ENCODE measurements around the gene PRKCZ. TPM values are rescaled to one million over a fixed set of nuclear protein-coding genes. Genes with fewer than 3 reads are reported as not detected.

Gene PRKCZ
- total RNA-seq: 1 to 10 TPM; 6.8 to 7.0 TPM

DNA sequence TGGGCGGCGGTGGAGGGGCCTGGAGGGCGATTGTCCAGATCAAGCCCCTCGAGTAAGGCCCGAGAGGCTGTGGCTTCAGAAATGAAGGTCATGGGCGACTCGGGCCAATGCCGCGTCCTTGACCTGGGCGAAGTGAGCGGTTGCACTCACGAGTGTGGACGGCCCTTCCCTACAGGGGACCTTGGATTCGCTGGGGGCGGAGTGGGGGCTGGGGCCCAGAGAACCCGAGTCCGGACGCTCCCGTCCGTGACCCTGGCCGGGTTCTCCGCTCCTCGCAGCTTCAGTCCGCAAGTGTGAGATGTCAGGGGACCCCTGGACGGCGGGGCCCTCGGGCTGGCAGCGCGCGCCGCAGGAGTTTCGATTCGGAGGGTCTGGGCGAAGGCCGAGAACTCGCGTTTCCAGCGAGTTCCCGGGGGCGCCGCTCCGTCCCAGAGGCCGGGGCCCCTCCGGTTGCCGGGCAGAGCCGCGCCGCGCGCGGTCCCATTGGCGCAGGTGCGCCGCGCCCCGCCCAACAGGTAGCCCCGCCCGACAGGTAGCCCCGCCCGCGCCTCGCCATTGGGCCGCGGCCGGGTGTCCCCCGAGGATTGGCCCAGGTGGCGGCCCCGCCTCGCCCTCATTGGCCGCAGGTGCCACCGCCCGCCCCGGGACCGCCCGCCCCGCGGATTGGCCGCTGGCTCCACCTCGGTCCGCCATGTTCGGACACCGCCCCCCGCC is at the start of gene PRKCZ:
Gene PRKCZ (plus strand): TSS at position 694 of the 714 bp plus-strand sequence. CDS start 220 bp downstream, outside the sequence.
- no peaks in the 10 kb centered on the region for H3K9me3 Mint-ChIP-seq
- CTCF ChIA-PET: interaction anchor here (0.7 kb wide), 2 partner anchors 90 to 267 kb away, joined by 3 to 4 read pairs; no protein-coding TSS in a partner anchor
- H3K27me3 Mint-ChIP-seq (ENCODE audit: low read depth): peaks cover 12% of the 10 kb centered on the region
- peak; percentile 93 for DNase-seq
- no peaks in the 10 kb centered on the region for H3K36me3 Mint-ChIP-seq (ENCODE audit: low read depth)
- intact Hi-C loops (cut with micrococcal nuclease): loop anchor here (5.0 to 10.0 kb wide), 2 partner anchors 82 to 265 kb away; no protein-coding TSS in a partner anchor
- H3K27ac Mint-ChIP-seq: no peak within 1 kb of the TSS
- peak within 1 kb of the TSS; percentile 73 for H3K4me3 Mint-ChIP-seq
- H3K4me1 Mint-ChIP-seq (ENCODE audit: low read depth): peaks cover 17% of the 10 kb centered on the region

DNA sequence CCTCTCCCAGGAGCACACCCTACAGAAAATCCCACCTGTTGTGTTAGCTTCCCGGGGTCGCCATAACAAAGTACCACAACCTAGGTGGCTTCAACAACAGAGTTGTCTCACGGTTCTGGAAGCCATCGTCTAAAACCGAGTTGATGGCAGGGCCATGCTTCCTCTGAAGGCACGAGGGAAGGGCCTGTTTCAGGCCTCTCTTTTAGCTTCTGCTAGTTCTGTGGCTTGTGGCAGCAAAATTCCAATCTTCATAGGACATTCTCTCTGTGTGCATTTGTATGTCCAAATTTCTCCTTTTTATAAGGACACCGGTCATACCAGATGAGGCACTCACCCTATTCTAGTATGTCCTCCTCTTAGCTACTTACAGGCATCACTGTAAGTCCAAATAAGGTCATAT is 49.8 kb upstream of the PRKCZ start:
- H3K4me3 Mint-ChIP-seq: no peak overlapping the region
- intact Hi-C loops (cut with micrococcal nuclease): no loop called here
- H3K27me3 Mint-ChIP-seq (ENCODE audit: low read depth): peaks cover 45% of the 10 kb centered on the region
- H3K27ac Mint-ChIP-seq: no peak overlapping the region
- no peaks in the 10 kb centered on the region for H3K36me3 Mint-ChIP-seq (ENCODE audit: low read depth)
- CTCF ChIA-PET: no interaction called here
- peaks cover 7% of the 10 kb centered on the region for H3K4me1 Mint-ChIP-seq (ENCODE audit: low read depth)
- no peaks in the 10 kb centered on the region for H3K9me3 Mint-ChIP-seq
- no peak for DNase-seq

DNA sequence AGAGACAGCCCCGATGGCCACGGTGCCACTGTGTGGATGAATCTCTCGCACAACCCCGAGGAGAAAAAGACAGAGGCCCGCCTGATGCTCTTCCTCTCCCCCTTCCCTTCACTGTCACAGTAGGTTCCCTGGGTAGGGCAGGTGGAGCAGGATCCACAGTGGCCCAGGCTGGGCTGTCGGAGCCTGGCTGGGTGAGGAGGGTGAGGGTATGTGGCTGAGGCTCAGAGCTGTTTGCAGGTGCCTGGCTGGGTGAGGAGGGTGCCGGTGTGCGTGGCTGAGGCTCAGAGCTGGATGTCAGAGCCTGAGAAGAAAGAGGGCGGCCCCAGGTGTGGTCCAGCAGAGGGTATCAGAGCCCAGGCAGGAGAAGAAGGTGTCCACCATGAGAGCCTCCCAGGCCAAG is 49.4 kb upstream of the PRKCZ start:
- Mint-ChIP-seq H3K27ac (no peak overlapping the region), H3K27me3 (ENCODE audit: low read depth) (peaks cover 45% of the 10 kb centered on the region), H3K4me3 (no peak overlapping the region), H3K4me1 (ENCODE audit: low read depth) (peaks cover 7% of the 10 kb centered on the region), H3K9me3 (no peaks in the 10 kb centered on the region), H3K36me3 (ENCODE audit: low read depth) (no peaks in the 10 kb centered on the region)
- CTCF ChIA-PET: no interaction called here
- no peak for DNase-seq
- intact Hi-C loops (cut with micrococcal nuclease): no loop called here

DNA sequence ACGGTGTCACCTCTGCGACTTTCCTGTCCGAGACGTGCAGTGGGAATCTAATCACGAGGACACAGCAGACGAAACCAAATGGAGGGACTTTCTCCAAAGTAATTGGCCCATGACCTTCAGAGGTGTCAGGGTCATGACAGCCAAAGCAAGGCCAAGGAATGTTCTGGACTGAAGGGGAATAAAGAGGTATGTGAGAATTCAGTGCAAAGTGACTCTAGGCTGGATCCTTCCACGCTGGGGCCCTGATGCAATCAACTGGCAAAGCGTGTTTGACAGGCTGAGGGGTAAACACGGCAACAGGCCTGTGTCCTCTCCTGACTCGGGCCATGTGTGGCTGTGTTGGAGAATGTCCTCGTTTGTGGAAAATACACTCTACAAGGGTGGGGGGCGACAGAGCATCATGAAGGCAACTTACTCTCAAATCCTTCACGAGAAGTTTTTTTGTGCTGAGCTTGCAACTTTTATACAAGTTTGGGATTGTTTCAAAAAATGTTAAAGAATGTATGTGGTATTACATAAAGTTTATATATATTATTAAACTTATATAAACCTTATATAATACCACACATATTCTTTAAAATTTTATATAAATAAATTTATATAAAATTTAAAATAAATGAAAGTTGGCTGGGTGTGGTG is 48.3 kb upstream of the PRKCZ start:
- no peak for DNase-seq
- intact Hi-C loops (cut with micrococcal nuclease): no loop called here
- CTCF ChIA-PET: interaction anchor here (0.9 kb wide), 1 partner anchor 43 kb away, joined by 3 read pairs; no protein-coding TSS in a partner anchor
- peaks cover 43% of the 10 kb centered on the region for H3K27me3 Mint-ChIP-seq (ENCODE audit: low read depth)
- no peaks in the 10 kb centered on the region for H3K36me3 Mint-ChIP-seq (ENCODE audit: low read depth)
- H3K27ac Mint-ChIP-seq: no peak overlapping the region
- H3K4me1 Mint-ChIP-seq (ENCODE audit: low read depth): peaks cover 2% of the 10 kb centered on the region
- no peak overlapping the region for H3K4me3 Mint-ChIP-seq
- H3K9me3 Mint-ChIP-seq: no peaks in the 10 kb centered on the region

DNA sequence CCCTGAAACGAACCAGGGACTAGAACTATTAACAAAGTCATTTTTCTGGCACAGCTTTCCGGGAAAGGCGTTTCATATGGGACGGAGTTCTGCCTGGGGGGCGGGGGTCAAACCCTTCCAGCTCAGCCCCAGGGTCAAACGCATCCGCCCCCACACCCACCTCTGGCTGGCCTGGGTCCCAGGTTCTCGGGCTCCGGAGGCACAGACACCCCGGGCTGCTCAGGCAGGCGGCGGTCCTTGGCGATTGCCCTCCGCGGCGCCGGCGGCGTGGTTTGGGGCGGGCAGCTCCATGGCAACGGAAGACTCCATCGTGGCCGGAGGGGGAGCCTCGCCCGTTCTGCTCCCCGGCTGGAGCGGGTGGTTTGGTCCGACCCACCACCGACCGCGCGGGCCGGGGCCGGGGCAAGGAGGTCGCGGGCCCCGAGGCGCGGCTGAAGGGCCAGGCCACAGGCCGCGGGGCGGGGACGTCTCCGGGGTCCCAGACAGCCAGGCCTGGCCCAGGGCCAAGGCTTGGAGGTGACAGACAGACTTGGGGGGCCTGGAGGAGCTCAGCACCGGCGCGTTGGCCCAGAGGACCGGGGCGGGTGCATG is 46.6 kb upstream of the PRKCZ start, which contains the start of gene CFAP74:
Gene CFAP74 (minus strand): TSS at position 246 of the 591 bp plus-strand sequence. CDS start 12,830 bp downstream, outside the sequence.
- Mint-ChIP-seq H3K27ac (no peak within 1 kb of the TSS), H3K9me3 (no peaks in the 10 kb centered on the region), H3K36me3 (ENCODE audit: low read depth) (no peaks in the 10 kb centered on the region), H3K27me3 (ENCODE audit: low read depth) (peaks cover 40% of the 10 kb centered on the region), H3K4me3 (no peak within 1 kb of the TSS), H3K4me1 (ENCODE audit: low read depth) (peaks cover 2% of the 10 kb centered on the region)
- intact Hi-C loops (cut with micrococcal nuclease): no loop called here
- no peak for DNase-seq
- CTCF ChIA-PET: interaction anchor here (1.1 to 1.2 kb wide), 2 partner anchors 10 to 41 kb away, joined by 3 to 8 read pairs; no protein-coding TSS in a partner anchor

DNA sequence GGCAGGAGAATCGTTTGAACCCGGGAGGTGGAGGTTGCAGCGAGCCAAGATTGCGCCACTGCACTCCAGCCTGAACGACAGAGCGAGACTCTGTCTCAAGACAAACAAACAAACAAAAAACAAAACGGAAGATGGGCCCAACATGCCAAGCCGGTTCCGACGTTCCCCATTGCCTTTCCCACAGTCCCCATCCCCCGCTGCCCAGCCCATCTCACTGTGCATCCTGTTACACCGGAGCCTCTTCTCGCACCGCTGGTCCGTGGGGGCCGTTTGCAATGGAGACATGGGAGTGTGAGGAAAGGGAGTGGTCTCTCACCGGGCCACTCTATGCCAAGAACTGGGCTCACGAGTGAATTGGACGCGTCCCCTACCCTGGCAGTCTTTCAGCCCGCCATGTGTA is 45.4 kb upstream of the PRKCZ start:
- no peak overlapping the region for H3K27ac Mint-ChIP-seq
- CTCF ChIA-PET: interaction anchor here (1.4 kb wide), 1 partner anchor 44 kb away, joined by 3 read pairs; no protein-coding TSS in a partner anchor
- H3K27me3 Mint-ChIP-seq (ENCODE audit: low read depth): peaks cover 35% of the 10 kb centered on the region
- no peaks in the 10 kb centered on the region for H3K9me3 Mint-ChIP-seq
- H3K36me3 Mint-ChIP-seq (ENCODE audit: low read depth): no peaks in the 10 kb centered on the region
- DNase-seq: no peak
- H3K4me3 Mint-ChIP-seq: no peak overlapping the region
- peaks cover 2% of the 10 kb centered on the region for H3K4me1 Mint-ChIP-seq (ENCODE audit: low read depth)
- intact Hi-C loops (cut with micrococcal nuclease): no loop called here

DNA sequence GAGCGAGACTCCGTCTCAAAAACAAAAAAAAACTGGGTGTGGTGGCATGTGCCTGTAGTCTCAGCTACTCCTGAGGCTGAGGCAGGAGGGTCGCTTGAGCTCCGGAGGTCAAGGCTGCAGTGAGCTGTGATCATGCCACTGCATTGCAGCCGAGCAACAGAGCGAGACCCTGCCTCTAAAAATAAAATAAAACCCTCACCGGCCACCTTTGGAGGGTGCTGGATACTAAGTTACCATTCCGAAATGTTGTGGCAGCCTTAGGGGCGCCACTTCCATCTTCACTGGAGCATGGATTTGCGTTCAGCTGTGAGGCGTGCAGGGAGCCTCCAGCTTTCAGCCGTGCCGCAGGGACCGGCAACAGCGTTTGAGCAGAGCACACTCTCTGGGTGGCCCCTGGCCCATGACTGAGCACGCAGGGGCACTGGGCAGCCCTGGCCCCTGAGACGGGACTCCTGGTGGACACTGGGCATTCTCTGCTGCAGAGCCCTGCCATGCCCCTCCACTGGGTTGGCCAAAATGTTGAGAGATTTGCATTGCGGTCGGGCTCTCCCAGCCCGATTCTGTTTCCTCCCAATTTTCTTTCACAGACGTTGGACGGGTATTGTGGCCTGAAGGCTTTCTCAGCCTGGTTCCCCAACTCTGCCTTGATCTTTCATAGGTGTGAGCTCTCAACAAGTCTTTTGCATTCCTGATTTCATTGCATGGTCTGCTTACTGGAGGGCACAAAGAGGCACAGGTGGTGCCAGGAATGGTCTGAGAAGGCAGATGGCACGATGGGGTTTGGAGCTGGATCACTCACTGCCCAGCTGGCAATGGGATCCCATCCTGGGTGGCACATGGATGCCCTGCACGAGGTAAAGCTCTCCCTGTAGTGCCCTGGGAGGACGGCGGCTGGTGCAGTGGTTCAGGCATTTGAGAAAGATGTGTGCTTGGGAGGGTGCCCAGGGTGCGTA is 40.8 kb upstream of the PRKCZ start:
- no peaks in the 10 kb centered on the region for H3K36me3 Mint-ChIP-seq (ENCODE audit: low read depth)
- H3K27me3 Mint-ChIP-seq (ENCODE audit: low read depth): peaks cover 15% of the 10 kb centered on the region
- no peak overlapping the region for H3K27ac Mint-ChIP-seq
- intact Hi-C loops (cut with micrococcal nuclease): no loop called here
- no peak overlapping the region for H3K4me3 Mint-ChIP-seq
- no peak for DNase-seq
- no peaks in the 10 kb centered on the region for H3K4me1 Mint-ChIP-seq (ENCODE audit: low read depth)
- no peaks in the 10 kb centered on the region for H3K9me3 Mint-ChIP-seq
- CTCF ChIA-PET: interaction anchor here (0.7 kb wide), 1 partner anchor 576 kb away, joined by 3 read pairs; no protein-coding TSS in a partner anchor

DNA sequence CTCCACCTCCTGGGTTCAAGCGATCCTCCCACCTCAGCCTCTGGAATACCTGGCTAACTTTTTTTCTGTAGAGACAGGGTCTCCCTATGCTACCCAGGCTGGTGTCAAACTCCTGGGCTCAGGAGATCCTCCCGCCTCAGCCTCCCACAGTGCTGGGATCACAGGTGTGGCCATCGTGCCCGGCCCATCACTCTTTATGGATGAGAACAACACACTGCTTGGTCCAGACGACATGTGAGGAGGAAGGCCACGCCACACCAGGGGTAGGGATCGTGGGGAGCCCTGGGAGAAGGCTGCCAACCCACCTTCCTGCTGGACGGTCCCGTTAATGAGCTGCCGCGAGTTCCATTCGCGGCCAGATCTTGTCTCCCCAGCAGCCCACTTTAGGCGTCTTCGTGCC is 36.0 kb upstream of the PRKCZ start:
- H3K4me1 Mint-ChIP-seq (ENCODE audit: low read depth): peaks cover 5% of the 10 kb centered on the region
- intact Hi-C loops (cut with micrococcal nuclease): no loop called here
- no peaks in the 10 kb centered on the region for H3K36me3 Mint-ChIP-seq (ENCODE audit: low read depth)
- DNase-seq: no peak
- peaks cover 36% of the 10 kb centered on the region for H3K27me3 Mint-ChIP-seq (ENCODE audit: low read depth)
- no peak overlapping the region for H3K4me3 Mint-ChIP-seq
- H3K27ac Mint-ChIP-seq: no peak overlapping the region
- no peaks in the 10 kb centered on the region for H3K9me3 Mint-ChIP-seq
- CTCF ChIA-PET: interaction anchor here (1.2 kb wide), 1 partner anchor 10 kb away, joined by 3 read pairs; the partner anchor contains the start of gene CFAP74

DNA sequence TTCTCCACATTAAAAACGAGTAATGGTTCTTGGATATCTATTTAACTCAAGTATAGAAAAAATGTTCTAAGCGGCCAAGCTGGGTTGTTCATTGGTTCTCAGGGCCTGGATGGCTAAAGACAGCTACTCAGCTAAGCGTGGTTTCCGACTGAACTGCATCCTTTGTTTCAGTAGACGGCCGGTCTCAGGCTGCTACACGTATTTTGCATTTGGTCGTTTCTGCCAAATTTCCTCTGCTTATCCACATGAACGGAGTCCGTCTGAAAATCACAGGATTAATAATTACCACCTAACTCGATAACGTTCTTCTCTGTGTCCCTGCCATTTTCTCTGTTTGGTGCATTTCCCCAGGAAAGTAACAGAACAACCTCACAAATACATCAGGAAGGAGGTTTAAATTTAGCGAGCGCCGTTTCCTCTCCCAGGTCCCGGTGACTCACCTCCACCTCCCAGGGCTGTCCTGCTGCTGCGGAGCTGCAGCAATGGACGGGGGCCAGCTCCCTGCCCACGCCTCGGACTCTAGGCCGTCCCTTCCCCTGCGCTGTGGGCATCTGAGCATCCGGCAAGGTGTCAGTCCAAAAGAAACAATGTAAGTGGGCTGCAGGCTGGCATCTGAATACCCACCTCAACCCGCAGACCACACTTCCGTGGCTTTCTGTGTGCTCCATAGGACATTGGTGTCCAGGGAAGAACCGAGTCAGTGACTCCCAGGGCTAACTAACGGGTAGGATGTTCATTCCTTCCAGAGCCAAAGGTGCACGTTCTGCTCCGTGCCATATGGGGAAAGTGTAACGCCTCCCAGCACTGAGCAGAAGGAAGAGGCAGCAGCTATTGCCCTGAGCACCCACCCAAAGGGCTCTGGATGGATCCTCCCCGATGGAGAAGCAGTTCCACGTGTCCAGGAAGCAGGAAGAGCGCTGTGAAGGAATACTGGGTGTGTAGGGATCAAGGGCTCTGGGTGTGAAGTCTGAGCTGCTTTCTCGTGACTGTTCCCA is 35.2 kb upstream of the PRKCZ start:
- H3K9me3 Mint-ChIP-seq: no peaks in the 10 kb centered on the region
- H3K36me3 Mint-ChIP-seq (ENCODE audit: low read depth): no peaks in the 10 kb centered on the region
- CTCF ChIA-PET: interaction anchor here (1.2 kb wide), 1 partner anchor 11 kb away, joined by 3 read pairs; the partner anchor contains the start of gene CFAP74
- no peak for DNase-seq
- H3K4me3 Mint-ChIP-seq: no peak overlapping the region
- intact Hi-C loops (cut with micrococcal nuclease): no loop called here
- peaks cover 5% of the 10 kb centered on the region for H3K4me1 Mint-ChIP-seq (ENCODE audit: low read depth)
- H3K27me3 Mint-ChIP-seq (ENCODE audit: low read depth): peaks cover 40% of the 10 kb centered on the region
- no peak overlapping the region for H3K27ac Mint-ChIP-seq

DNA sequence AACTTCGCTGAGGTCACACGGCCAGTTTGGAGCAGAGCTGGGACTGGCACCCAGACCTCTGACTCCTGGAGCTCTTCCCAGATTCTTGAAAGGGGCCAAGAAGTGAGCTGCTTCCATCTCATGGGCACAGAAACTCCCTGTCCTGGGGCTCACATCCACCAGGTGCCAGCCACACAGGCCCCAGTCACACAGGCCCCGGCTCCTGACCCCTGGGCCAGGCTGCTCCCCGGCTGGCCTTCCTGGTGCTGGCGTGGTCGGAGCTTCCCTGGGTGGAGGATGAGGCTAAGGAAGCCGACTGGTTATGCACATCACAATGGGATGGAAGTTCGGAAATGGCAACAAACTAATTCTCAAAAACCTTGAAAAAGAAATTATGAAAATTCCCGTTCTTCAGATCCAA is 34.1 kb upstream of the PRKCZ start:
- no peak for DNase-seq
- Mint-ChIP-seq H3K4me1 (ENCODE audit: low read depth) (peaks cover 5% of the 10 kb centered on the region), H3K27me3 (ENCODE audit: low read depth) (peaks cover 51% of the 10 kb centered on the region), H3K36me3 (ENCODE audit: low read depth) (no peaks in the 10 kb centered on the region), H3K4me3 (no peak overlapping the region), H3K9me3 (no peaks in the 10 kb centered on the region), H3K27ac (no peak overlapping the region)
- intact Hi-C loops (cut with micrococcal nuclease): no loop called here
- CTCF ChIA-PET: interaction anchor here (0.7 kb wide), 1 partner anchor 57 kb away, joined by 3 read pairs; no protein-coding TSS in a partner anchor

All from activated naive CD4-positive, alpha-beta T cell treated with anti-CD3 and anti-CD28 coated beads for 36 hours (primary cell).